DOHH2 (cell line): ENCODE results near the gene CACNG8.
"Not testable (repeated sequence)": the region's sequence is repeated elsewhere in the genome, so short reads cannot be mapped to it uniquely, and the experiment has no call there.

Source experiments
- H3F3A ChIP-seq: fragments of 200-600 bp; sonication (generic), shearing (Covaris generic); 2 replicates; pipeline ENCODE4 v1.6.0; 2016; ENCODE audit warnings: antibody characterized with exemption, mild to moderate bottlenecking; ENCODE audit not compliant: control insufficient read depth, insufficient read depth
- H3K27ac ChIP-seq: fragments of 200-600 bp; sonication (generic); 2 replicates; pipeline ENCODE4 v1.5.1; 2014; ENCODE audit warnings: low read depth, mild to moderate bottlenecking, low read length, moderate library complexity
- H3K27me3 ChIP-seq: fragments of 200-600 bp; sonication (generic); 2 replicates; pipeline ENCODE4 v1.6.1; 2014; ENCODE audit warnings: mild to moderate bottlenecking, low read length, mixed read lengths; ENCODE audit not compliant: control insufficient read depth
- H3K36me3 ChIP-seq: fragments of 200-600 bp; sonication (generic); 2 replicates; pipeline ENCODE4 v1.6.1; 2014; ENCODE audit warnings: mild to moderate bottlenecking, low read length, moderate library complexity, mixed read lengths; ENCODE audit not compliant: control insufficient read depth
- H3K4me1 ChIP-seq: fragments of 200-600 bp; sonication (generic); 2 replicates; pipeline ENCODE4 v1.6.1; 2014; ENCODE audit warnings: mild to moderate bottlenecking, low read length, mixed read lengths; ENCODE audit not compliant: control insufficient read depth
- H3K4me2 ChIP-seq: fragments of 200-600 bp; sonication (generic); 2 replicates; pipeline ENCODE4 v1.6.0; 2014; ENCODE audit warnings: mild to moderate bottlenecking, low read length, moderate library complexity
- H3K4me3 ChIP-seq: fragments of 200-600 bp; sonication (generic); 2 replicates; pipeline ENCODE4 v1.5.1; 2014; ENCODE audit warnings: mild to moderate bottlenecking, low read length, mixed read lengths
- H3K79me2 ChIP-seq: fragments of 200-600 bp; sonication (generic); 2 replicates; pipeline ENCODE4 v1.6.1; 2014; ENCODE audit warnings: mild to moderate bottlenecking, low read length, mixed read lengths; ENCODE audit not compliant: control insufficient read depth
- H3K9me2 ChIP-seq: fragments of 200-600 bp; sonication (generic); replicated peaks from 2 replicates; pipeline ENCODE4 v1.6.1; 2014; ENCODE audit warnings: mild to moderate bottlenecking, low read length, mixed read lengths; ENCODE audit not compliant: control insufficient read depth
- H3K9me3 ChIP-seq: fragments of 200-600 bp; sonication (generic); 2 replicates; pipeline ENCODE4 v1.6.1; 2014; ENCODE audit warnings: antibody characterized with exemption, low read length, mixed read lengths; ENCODE audit not compliant: control insufficient read depth, insufficient read depth
- H4K20me1 ChIP-seq: fragments of 200-600 bp; sonication (generic); 2 replicates; pipeline ENCODE4 v1.6.0; 2014; ENCODE audit warnings: low read depth, mild to moderate bottlenecking, antibody characterized with exemption, low read length, moderate library complexity; ENCODE audit not compliant: control insufficient read depth, insufficient read depth
- EZH2phosphoT487 ChIP-seq: fragments of 200-600 bp; sonication (generic); IDR thresholded peaks from 2 replicates; pipeline ENCODE4 v1.6.1; 2017; ENCODE audit warnings: borderline replicate concordance, mild to moderate bottlenecking, antibody characterized with exemption, low read length, moderate library complexity, mixed read lengths
- TF ChIP-seq, protein P1 (sequence below): fragments of 200-600 bp; sonication (generic); IDR thresholded peaks from one replicate; pipeline ENCODE4 v1.5.1; 2014; ENCODE audit warnings: antibody characterized with exemption, mild to moderate bottlenecking, low read depth, low read length; ENCODE audit not compliant: poor library complexity, severe bottlenecking

The CACNG8 gene

GRCh38 chr19:54035215-54036178 lies 72.8 kb downstream of the CACNG8 start:
- Histone ChIP-seq H3K4me2 (no peak overlapping the region), H3K27ac (no peak overlapping the region), H3K9me2 (no peaks in the 10 kb centered on the region), H4K20me1 (no peaks in the 10 kb centered on the region), H3K4me1 (no peaks in the 10 kb centered on the region), H3K36me3 (no peaks in the 10 kb centered on the region), H3F3A (no peaks in the 10 kb centered on the region), H3K79me2 (no peaks in the 10 kb centered on the region), H3K4me3 (no peak overlapping the region), H3K27me3 (no peaks in the 10 kb centered on the region), H3K9me3 (no peaks in the 10 kb centered on the region)
- TF ChIP-seq EZH2phosphoT487, result no peak
- TF ChIP-seq, protein P1, sequence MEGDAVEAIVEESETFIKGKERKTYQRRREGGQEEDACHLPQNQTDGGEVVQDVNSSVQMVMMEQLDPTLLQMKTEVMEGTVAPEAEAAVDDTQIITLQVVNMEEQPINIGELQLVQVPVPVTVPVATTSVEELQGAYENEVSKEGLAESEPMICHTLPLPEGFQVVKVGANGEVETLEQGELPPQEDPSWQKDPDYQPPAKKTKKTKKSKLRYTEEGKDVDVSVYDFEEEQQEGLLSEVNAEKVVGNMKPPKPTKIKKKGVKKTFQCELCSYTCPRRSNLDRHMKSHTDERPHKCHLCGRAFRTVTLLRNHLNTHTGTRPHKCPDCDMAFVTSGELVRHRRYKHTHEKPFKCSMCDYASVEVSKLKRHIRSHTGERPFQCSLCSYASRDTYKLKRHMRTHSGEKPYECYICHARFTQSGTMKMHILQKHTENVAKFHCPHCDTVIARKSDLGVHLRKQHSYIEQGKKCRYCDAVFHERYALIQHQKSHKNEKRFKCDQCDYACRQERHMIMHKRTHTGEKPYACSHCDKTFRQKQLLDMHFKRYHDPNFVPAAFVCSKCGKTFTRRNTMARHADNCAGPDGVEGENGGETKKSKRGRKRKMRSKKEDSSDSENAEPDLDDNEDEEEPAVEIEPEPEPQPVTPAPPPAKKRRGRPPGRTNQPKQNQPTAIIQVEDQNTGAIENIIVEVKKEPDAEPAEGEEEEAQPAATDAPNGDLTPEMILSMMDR, result no peak

- H3K9me3 ChIP-seq, H4K20me1 ChIP-seq, H3K79me2 ChIP-seq, H3K4me3 ChIP-seq, H3K27ac ChIP-seq, H3K9me2 ChIP-seq, H3K36me3 ChIP-seq, H3F3A ChIP-seq, H3K27me3 ChIP-seq, H3K4me2 ChIP-seq, H3K4me1 ChIP-seq: not testable (repeated sequence)
Measured at GRCh38 chr19:54036542-54036941, 73.8 kb downstream of the CACNG8 start.
